HG03039 (cell line): Measurements from ENCODE around the gene CTCF.
"Not testable (repeated sequence)": the region's sequence is repeated elsewhere in the genome, so short reads cannot be mapped to it uniquely, and the experiment has no call there.

Experiments used
- ATAC-seq: cut with Tn5 transposase; IDR thresholded peaks from one replicate; pipeline ENCODE4 v1.9.1; 2021; ENCODE audit warnings: mild to moderate bottlenecking, moderate library complexity; ENCODE audit not compliant: unreplicated experiment

CTCF gene

GRCh38 chr16:67562526-67562917 is at the start of gene CTCF:
CTCF (plus strand) TSS chr16:67562526; CDS start chr16:67610833, 48,307 bp downstream.
- peak; percentile 50 for ATAC-seq

- ATAC-seq = not testable (repeated sequence)
Observed at GRCh38 chr16:67513892-67514291, 48.4 kb upstream of the CTCF start.

- no peak for ATAC-seq
Observed at GRCh38 chr16:67514382-67514828, 47.9 kb upstream of the CTCF start.

GRCh38 chr16:67516296-67517154 is 45.8 kb upstream of the CTCF start:
- ATAC-seq = no peak

GRCh38 chr16:67517155-67517445 is 45.2 kb upstream of the CTCF start:
- no peak for ATAC-seq

GRCh38 chr16:67517661-67518423 is 44.5 kb upstream of the CTCF start:
- ATAC-seq = no peak

- ATAC-seq = no peak
Observed at GRCh38 chr16:67518676-67519075, 43.6 kb upstream of the CTCF start.

- no peak for ATAC-seq
Observed at GRCh38 chr16:67519242-67519641, 43.1 kb upstream of the CTCF start.

GRCh38 chr16:67521095-67521804 is 41.1 kb upstream of the CTCF start:
- peak; percentile 68 for ATAC-seq

- no peak for ATAC-seq
Observed at GRCh38 chr16:67525176-67525860, 37.0 kb upstream of the CTCF start.

- no peak for ATAC-seq
Observed at GRCh38 chr16:67526149-67526791, 36.1 kb upstream of the CTCF start.

- ATAC-seq = no peak
Observed at GRCh38 chr16:67528222-67528869, 34.0 kb upstream of the CTCF start, which contains the start of gene RIPOR1. RIPOR1 (plus strand) TSS chr16:67528829; CDS start chr16:67538447, 9,618 bp downstream.

GRCh38 chr16:67528870-67529581 is 33.3 kb upstream of the CTCF start:
- ATAC-seq = no peak

- no peak for ATAC-seq
Observed at GRCh38 chr16:67529582-67530012, 32.7 kb upstream of the CTCF start.

GRCh38 chr16:67530013-67530939 is 32.0 kb upstream of the CTCF start:
- no peak for ATAC-seq

- ATAC-seq = no peak
Observed at GRCh38 chr16:67531247-67531646, 31.1 kb upstream of the CTCF start.

- no peak for ATAC-seq
Observed at GRCh38 chr16:67533024-67533560, 29.2 kb upstream of the CTCF start.

GRCh38 chr16:67533987-67534386 is 28.3 kb upstream of the CTCF start:
- not testable (repeated sequence) for ATAC-seq
